Kidney glomerular epithelial cell (primary cell): ENCODE results near the gene CCDC40.
A peak's percentile ranks its signal among the peaks of the same experiment; 100 is the strongest.
"Not testable (repeated sequence)": the region's sequence is repeated elsewhere in the genome, so short reads cannot be mapped to it uniquely, and the experiment has no call there.

Experiments used
- DNase-seq: peaks from one replicate; lab custom pipeline; 2025; lab: John Stamatoyannopoulos, UW

Gene CCDC40

DNA sequence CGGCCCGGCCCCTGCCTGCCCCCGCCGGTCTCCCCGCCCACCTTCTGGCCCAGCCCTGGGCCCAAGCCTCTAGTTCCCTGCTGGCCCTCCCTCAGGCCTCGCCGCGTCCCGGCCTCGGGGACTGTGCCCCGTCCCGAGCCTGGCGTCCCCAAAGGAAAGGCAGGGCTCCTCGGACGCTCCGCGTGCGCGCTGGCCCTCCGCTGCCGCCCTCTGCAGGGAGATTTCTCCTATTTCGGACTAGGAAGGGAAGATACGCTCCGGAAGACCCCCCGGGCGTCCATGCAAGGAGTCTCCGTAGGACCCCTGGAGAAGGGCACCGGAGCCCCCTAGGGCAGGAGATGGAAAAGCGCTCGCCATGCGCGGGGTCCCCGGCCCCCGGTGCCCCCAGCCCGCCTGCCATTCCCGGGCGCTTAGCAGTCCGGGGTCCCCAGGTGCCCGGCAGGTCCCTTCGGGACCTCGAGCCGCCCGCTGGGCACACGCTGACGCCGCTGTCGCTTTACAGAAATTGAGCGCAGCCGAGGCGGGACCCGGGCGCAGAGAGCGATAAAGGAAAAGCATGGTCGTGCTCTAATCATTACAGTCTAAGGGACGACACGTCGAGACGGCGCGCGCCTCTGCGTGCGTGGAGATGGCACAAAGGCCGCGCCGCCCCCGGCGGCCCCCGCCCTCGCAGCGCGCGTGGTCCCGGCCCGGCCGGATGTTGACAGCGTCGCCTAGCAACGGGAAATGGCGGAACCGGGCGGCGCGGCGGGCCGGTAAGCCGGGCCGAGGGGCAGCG is at the start of gene CCDC40:
CCDC40 (plus strand) TSS at position 706 of the 778 bp plus-strand sequence; CDS start at position 727, 21 bp downstream.
- DNase-seq = peak; percentile 72

GRCh38 chr17:79987187-79987934 is 49.1 kb upstream of the CCDC40 start:
- no peak for DNase-seq

DNA sequence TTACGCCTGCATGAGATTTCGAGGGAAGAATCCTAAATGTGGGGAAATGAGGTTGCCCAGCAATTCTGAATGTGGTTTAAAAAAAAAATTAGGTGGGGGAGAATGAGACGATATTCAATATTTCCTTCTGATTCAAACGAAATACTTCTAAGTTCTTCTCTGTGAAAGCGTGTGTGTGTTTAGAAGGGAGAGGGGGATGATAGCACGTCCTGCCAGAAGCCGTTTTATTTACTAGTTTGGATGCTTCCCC is 48.6 kb upstream of the CCDC40 start:
- no peak for DNase-seq

GRCh38 chr17:79988185-79988971 is 48.1 kb upstream of the CCDC40 start:
- DNase-seq = peak; percentile 38

DNA sequence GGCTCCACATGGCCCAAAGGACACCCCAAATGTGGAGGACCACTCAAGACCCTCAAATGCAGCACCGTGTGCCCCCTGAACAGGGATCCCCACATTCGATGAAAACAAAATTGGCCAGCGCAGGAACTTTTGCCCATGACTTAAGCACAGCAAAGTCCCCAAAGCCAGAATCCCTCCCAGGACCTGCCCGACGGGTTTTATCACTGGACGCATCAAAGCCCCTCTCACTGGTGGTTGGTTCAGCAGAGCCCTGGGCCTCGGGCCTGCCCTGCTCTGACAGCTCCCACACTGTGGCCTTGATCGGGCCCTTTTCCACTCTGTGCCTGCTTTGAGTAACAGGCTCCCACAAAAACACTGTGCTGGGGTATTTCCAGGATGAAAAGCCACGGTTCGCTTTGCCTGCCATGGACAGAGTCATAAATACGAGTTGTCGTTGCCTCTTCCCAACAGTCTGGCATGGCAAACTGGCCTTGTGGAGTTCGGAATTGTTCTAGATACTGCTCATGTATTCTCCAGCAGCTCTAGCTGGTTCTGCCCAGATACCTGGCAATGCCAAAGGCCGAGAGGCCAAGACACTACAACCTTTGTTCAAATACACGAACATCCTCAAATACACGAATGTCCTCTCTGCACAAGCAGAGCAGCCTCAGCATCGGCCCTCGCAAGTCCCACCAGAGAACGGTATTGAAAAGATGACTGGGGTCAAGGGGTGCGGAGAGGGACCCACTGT is 47.2 kb upstream of the CCDC40 start:
- no peak for DNase-seq

GRCh38 chr17:79990051-79990592 is 46.3 kb upstream of the CCDC40 start:
- no peak for DNase-seq

DNA sequence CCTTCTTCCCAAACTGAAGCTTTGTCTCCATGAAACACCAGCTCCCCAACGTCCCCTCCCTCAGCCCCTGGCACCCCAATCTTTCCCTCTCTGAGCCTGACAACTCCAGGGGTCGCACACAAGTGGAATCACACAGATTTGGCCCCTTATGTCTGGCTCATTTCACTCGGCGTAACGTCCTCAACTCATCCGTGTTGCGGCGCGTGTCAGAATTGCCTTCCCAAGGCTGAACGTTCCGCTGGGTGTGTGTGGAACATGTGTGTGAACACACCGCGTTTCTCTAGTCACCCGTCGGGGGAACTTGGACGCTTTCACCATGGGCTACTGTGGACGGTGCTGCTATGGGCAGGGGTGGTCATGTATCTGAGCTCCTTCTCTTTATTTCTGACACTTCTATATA is 45.7 kb upstream of the CCDC40 start:
- DNase-seq = no peak

DNA sequence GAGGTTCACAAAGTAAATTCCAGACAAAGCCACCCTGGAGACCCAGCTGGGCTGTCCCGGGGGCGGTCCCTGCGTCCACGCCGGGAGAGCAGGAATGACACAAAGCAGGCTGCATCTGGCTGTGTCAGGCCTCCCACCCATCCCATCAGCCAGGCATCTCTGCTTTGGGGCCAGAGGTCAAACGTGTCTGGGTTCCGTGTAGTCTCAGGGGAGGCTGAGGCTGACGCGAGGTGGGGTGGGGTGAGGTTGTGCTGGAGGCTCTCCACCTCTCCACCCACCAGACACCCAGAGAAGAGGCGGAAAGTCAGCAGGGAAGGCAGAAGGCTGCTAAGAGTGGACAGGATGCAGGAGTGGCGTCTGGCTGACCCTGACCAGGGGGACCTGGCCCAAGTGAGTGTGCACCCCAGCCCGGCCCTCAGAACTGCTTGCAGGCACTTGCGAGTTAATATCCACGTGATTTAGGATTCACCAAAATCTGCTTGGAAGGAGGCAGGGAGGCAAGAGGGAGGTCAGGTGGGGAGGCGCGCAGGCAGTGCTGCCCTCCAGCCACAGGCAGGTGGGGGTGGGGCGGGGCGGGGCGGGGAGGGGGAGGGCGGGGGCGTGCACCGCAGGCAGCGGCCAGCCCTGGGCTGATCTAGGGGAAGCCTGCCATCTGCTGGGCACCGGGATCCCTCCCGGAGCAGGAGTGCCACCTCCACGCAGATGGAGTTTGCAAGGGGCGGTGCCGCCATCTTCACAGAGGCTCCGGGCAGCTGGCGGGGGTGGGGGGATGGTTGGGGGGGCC is 45.1 kb upstream of the CCDC40 start:
- DNase-seq = peak; percentile 33

GRCh38 chr17:79991924-79992648 is 44.4 kb upstream of the CCDC40 start:
- DNase-seq = no peak

GRCh38 chr17:79992649-79993389 is 43.6 kb upstream of the CCDC40 start:
- no peak for DNase-seq

GRCh38 chr17:79993390-79994227 is 42.8 kb upstream of the CCDC40 start:
- DNase-seq = no peak

GRCh38 chr17:79994228-79994569 is 42.2 kb upstream of the CCDC40 start:
- DNase-seq = not testable (repeated sequence)

GRCh38 chr17:79994602-79995001 is 41.8 kb upstream of the CCDC40 start:
- DNase-seq = no peak

DNA sequence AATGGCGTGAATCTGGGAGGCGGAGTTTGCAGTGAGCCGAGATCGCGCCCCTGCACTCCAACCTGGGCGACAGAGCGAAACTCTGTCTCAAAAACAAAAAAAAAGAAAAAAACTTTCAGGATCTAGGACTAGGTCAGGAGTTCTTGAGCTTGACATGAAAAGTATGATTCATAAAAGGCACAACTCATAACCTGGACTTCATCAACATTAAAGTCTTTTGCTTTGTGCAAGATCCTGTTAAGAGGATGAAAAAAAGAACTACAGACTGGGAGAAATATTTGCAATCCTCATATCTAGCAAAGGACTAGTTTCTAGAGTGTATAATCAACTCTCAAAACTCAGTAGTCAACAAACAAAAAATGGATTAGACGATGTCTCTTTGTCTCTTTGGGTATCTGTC is 40.7 kb upstream of the CCDC40 start:
- DNase-seq = no peak

GRCh38 chr17:79996291-79996690 is 40.2 kb upstream of the CCDC40 start:
- DNase-seq = no peak

- no peak for DNase-seq
Measured at GRCh38 chr17:79997011-79997660, 39.3 kb upstream of the CCDC40 start.

DNA sequence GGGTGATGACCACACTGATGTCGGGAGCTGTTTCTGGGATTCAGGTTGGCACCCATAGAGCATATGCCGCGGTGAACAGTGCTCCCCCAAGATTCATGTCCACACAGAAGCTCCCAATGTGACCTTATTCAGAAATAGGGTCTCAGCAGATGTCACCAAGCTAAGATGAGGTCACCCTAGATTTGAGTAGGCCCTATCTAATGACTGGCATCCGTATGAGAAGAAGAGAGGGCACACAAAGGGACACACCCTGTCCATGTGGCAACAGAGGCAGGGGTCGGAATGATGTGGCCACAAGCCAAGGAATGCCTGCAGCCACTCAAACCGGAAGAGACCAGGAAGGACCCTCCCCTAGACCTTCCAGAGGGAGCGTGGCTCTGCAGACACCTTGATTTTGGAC is 36.3 kb upstream of the CCDC40 start:
- no peak for DNase-seq
